GM19193 (cell line): ENCODE data around the gene KIAA1614.

Source experiments
- POLR2A ChIP-seq: IDR thresholded peaks from 4 replicates; pipeline ENCODE4 v1.6.1; 2011; ENCODE audit not compliant: insufficient read depth, insufficient read length; ENCODE audit errors: extremely low read depth

The KIAA1614 gene

DNA sequence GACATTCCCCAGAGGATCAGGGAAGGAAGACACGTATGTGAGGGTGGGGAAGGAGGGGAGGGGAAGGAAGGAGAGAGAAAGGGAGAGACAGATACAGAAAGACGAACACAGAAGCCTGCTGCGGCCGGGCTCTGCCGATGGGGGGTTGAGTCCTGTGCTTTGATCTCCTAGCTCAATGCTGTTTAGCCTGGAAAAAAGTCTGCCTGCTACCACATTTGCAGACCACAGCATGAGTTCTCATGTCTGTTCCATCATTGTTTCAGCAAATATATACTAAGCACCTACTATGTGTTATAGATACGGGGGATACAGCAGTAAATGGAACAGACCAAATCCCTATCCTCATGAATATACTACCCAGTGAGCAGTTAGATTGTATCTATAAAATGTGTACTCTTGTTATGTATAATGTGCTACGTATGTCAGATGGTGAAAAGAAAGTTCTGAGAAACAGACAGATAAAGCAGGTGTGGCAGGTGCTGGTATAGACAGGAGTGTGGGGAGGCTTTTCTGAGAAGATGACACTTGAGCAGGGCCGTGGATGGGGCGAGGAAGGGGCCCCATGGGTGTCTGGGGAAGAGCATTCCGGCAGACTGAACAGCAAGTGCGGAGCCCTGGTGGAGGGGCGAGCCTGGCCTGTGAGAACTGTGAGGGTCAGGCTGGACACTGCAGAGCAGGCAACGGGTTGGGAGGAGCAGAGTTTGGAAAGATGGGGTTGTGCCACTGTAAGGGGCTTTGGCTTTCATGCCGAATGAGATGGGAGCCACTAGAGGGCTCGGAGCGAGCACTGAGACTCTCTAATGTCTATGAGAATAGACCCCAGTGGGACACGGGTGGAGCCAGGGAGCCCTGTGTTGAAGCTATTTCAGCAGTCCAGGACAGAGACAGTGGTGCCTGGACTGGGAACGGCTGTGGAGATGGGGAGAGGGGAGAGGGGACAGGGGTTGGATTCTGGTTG is 34.1 kb downstream of the KIAA1614 start:
- no peak for TF ChIP-seq POLR2A

DNA sequence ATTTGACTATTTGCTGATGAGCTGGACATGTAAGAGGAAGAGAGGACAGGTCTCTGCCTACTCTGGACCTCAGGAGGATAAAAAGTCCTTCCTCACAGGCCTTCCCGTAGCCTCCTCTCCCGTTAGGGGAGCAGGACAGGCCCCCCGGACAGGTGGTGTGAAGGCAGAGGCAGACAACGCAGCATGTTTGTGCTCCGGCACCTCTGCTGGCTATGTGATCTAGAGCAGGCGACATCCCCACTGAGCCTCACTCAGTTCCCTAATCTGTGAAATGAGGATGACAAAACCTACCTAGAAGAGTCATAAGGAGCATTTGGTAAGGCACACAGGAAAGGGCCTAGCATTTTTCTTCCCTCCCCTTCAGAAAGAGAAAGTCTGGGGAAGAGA is 34.8 kb downstream of the KIAA1614 start:
- TF ChIP-seq POLR2A, result no peak

DNA sequence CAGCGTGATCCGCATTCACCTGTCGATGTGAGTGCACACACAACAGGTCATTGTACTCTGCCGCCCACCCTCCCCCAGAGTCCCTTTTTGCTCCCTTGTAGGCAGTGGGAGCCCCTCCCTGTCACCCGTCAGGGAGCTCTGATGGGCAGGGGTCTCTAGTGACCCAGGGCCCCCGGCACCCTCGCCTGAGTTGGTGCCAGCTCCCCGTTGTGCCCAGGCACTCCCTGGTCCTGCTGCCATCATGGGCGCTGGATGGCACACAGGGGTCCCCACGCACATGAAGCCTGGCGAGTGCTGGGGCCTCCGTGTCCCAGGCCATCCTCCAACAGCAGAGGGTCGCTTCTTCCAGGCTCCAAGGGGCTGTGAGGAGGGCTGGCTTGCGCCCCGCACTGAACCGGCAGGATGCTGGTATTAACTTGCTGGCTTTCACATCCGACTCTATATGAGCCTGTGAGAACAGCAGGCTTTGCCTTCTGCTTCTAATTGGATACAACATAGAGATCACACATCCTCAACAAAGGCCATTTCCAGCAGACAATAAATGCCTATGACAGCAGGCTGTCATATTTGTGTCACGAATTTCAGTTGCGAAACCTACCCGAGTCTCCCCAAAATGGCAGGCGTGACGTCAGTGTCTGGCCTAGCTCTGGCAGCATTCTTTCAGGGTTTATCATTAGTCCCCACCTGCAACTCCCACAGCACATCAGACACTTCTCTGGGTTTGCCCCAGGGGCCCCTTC is 35.4 kb downstream of the KIAA1614 start:
- TF ChIP-seq POLR2A, result no peak

DNA sequence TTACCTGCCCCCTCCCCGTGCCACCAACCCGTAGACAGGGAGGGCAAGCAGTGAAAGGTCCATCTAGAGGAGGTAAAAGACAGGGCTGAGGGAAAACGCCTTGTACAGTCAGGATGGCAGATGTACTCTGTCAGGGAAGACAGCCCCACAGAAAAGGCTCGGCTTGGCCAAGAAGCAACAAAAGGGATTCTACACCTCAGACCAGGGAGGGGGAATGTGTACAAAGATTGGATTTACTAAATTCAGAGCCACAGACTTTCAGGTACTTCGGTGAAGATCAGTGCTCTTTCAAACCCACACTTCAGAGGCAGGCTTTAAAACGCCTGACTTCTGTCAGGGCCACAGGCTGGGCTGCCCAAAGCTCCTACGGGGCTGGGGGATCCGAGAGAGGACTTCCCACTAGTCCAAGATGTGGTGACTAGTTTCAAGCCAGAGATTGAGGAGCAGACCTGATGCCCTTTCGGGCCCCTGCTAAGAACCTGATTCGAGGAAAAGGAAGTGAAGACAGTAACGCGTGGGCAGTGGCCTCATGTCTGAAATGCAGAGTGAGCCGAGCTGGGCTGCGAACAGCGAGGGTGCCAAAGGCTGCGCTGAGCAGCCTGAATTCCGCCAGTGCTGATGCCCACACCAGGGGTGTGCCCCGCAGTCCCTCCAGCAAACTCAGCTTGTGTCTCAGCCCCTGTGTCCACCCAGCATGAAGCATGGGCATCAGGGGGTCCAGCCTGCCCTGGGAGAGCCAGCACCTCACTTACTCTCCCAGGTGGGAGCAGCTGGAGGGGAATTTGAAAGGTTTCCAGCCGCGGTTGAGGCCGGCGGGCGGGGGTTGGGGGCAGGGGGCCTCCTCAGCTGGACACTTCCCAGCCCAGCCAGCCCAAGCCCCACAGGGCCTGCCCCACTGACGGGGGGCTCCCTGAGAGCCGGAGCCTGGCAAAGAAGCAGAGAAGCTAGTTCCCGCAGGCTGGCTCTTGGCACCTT is 36.2 kb downstream of the KIAA1614 start:
- TF ChIP-seq POLR2A, result no peak

DNA sequence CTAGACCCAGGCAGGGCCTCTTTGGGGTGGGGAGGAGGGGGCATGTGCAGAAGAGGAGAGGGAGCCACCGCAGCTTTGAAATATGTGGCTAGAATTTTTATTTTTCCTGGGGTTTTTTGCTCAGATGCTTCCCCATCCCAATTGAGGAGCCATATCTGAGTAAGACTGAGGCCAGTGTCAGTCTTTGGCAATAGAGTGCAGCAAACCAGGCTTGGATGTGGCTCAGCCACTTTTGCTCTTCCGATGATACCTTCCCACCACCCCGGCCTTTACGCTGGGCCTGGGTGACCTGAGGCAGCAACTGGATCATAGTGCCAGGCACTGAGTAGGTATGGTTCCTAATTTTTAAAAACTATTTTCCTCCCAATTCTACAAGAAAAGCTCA is 36.9 kb downstream of the KIAA1614 start:
- TF ChIP-seq POLR2A, result no peak

DNA sequence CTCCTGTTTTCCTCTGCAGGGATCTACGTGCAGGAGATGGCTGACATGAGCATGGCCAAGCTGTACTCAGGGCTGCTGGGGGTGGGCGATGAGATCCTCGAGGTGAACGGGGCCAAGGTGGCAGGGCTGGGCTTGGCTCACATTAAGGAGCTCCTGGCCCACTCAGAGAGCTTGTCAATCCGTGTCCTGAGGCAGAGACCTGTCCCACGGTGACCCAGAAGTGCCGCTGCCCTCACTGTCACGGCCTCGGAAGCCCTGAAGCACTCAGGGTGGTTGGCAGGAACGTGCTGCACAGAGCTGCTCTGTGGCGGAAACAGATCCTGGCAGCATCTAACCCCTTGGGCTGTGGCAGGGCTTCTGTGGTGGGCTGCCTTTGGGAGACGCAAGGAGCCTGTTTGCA is 37.6 kb downstream of the KIAA1614 start:
- TF ChIP-seq POLR2A, result no peak

DNA sequence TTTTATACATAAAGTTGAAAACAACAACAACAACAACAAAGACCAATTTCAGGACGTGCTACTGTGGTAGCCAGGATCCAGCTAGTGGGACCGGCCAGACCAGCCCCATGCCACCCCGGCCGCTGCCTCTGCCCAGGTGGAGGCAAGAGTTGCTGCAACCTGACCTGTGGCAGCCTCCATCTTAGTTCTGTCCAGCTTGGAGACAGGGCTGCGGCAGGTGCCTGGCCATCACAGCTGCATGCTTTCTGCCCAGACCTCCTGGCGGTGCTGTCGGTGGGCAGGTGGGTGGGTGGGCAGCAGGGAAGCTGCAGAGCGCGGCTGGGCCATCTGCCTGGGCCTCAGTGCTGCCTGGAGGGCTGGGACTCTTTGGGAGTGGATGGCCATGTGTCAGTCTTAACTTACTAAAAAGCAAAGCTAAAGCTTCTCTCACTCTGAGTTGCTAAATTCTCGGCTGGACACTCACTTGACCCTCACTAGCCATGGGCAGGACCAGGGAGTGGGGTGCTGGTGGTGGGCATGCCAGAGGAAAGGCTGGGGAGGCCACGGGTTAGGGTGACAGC is 38.6 kb downstream of the KIAA1614 start:
- TF ChIP-seq POLR2A, result no peak

DNA sequence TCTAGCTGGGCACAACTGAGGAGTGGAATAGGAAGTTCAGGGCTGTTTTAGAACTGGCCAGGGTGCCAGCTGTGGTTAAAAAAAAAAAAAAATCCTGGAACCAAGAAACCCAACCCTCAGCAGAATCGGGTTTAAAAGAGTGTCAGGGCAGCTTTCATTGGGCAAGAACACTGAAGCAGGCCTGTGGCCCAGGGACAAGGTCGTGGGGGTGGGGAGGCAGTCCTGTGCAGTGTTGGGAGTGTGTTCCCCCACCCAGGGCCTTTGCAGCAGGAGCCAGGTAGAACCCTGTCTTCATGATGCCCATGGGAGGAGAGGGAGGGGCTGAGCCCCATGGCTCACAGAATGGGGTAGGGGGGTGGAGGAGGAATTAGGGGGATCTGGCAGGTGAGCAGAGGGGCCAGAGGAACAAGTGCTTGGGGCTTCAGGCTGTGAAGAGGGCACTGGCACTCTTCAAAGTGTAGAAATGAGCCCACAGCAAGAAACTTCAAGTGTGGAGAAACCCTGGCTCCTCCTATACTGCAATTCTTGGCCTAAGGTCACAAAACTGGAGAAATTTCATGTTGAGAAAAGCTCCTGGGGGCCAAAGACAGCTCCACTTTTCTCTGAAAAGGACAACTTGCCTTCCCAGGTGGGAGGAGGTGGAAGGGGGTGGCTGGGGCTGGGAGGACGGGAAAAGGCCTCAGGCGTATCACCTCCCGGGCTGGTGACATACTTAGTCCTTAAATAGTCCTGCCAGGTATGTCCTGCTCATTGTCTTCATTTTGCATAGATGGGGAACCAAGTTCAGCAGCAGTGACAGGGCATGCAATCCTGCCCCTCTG is 39.3 kb downstream of the KIAA1614 start:
- no peak for TF ChIP-seq POLR2A

DNA sequence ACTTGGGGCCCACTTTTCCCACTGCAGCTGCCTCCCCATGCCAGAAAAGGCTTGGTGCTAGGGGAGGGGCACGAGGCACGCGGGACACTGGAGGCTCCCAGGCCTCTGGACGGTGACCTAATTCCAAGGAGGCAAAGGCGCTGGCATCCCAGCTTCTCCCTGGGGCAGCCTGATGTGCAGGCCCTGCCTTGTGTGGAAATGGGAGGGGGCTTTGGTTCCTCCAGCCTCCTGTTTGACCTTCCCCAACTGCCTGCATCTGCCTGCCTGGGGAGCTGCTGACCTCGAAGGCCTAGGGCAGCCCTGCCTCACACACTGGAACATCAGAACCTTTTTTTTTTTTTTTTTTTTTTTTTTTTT is 39.9 kb downstream of the KIAA1614 start:
- no peak for TF ChIP-seq POLR2A

DNA sequence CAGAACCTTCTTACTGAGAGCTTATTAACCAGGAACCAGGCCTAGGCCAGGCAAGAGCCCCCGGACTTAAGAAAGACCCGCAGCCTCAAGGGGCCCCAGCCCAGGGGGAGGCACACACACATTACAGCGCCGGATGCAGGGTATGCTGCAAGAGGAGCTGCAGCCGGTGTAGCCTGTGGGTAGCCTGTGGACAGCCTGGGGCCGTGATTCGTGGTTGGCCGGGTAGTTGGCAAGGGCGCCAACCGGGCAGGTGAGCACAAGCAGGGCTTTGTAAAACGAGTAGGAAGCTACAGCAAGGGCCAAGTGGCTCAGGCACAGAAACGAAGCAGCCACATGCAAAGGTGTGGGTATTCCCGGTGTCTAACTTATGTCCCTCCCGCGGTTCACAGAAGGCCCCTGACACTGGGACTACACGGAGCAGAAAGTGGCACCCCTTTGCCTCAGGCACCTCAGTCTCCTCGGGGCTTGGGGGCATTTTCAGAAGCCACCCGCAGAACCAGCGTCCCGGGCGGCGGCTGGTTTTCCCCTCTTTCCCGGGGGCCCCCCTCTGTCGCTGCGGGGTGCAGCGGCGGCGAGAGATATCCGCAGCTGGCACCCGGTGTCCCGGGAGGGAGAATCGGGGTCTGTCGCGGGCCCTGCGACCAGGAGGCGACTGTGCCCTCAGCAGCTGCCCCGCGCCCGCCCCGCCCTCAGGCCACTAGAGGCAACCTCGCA is 40.8 kb downstream of the KIAA1614 start:
- no peak for TF ChIP-seq POLR2A

DNA sequence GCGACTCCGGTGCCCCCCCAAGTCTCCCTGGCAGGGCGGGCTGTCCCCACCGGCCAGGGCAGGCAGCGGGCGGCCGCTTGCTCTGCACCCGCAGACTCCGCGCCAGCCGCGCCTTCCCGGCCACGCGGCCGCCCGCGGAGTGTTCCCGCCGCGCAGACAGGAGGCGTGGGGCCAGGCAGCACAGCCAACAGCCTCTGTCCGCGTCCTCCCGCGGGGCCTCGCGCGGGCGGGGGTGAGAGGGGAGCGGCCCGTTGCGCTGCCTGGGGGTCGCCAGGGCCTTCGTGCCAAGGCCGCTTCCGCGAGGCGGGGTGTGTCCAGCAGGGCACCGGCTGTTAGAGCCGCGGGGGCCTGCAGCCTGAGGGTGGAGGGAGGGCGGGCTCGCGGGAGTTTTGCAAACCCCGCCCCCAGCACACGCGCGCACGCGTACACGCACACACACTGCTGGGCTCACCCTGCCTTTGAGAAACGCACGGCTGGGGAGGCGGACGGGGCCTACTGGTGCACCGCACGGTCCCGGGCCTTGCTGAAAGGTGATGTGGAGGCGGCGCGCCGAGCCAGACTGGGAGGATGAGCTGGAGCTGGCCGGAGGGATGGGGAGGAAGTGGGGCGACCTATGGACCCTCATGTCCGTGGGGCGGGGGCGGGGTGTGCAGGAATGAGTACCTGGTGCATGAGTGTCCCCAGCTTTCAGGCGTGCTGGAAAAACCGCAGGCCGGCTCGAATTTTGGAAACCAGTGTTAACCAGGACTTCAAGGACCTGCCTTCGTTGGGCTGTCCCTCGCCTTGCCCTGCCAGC is 41.5 kb downstream of the KIAA1614 start:
- peak; percentile 28 for TF ChIP-seq POLR2A

DNA sequence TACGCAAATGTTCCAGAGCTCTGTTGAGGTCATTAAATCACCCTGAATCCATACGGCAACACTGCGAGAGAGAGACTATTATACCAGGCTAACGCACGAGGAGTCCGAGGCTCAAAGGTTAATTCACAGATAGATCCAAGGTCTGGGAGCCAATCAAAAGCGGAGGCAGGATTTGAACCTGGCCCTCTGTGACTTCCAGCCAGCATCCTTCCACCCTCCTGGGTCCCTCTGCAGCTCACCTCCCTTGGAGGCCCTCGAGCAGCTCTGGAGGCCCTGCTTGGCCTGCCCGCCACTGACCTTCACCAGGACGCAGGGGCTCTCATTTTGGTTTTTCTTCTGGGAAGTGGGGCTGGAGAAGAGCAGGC is 42.1 kb downstream of the KIAA1614 start:
- no peak for TF ChIP-seq POLR2A

DNA sequence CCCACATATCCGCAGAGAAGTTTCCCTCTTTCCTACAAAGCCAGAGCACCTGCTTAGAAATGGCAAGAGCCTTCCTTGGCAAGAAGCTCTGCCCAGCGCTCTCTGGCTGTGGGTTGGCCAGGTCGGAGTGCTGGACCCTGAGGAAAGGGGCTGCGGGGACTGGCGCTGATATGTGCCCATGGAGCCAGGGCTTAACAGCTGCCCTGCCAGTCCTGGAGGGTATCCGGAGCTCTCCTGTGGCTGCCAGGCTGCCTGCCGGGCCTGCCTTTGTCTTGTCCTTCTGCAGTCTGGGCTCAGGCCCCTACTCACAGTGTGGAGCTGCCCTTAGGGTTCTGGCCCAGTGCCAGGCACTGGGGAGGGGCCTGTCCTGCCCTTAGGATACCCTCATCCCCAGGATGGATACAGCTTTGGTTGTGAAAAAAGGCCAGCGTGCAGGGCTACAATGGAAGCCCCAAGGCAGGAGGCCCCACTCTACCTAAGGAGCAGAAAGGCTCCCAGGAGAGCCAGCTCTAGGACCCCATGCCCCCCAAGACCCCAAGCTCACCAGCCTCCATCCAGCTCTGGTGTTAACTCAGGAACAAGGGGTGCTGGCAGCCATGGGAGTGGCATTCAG is 43.4 kb downstream of the KIAA1614 start:
- TF ChIP-seq POLR2A, result no peak

DNA sequence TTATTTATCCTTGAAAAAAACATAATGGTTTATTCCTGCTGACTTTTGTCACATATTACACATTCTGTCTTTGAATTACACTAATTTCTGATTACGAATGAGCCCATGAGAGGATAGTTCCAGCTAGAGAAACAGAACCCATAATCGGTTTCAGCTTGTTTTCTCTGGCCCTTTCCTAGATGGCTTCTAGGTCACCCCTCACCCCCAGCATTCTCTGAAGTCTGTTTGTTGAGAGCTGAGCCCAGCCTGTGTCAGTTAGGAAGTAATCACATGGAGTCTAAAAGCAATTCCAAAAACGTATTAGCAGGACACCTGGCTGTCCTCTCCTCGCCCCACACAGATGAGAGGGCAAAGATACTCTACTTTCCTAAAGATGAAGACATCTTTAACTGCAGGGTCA is 48.9 kb downstream of the KIAA1614 start:
- TF ChIP-seq POLR2A, result no peak
